GM23248 (cell line): ENCODE data around the gene RPL7L1. TPM values are rescaled to one million over a fixed set of nuclear protein-coding genes. Genes with fewer than 3 reads are reported as not detected.

ENCODE experiments used
- DNase-seq: peaks from one replicate; pipeline ENCODE4 v3.0.0-alpha.2; 2015
- H2AFZ ChIP-seq: fragments of 200-600 bp; sonication (generic); 2 replicates; pipeline ENCODE4 v1.6.1; 2016; ENCODE audit warnings: antibody characterized with exemption
- H3F3A ChIP-seq: fragments of 200-600 bp; sonication (generic); 2 replicates; pipeline ENCODE4 v1.6.1; 2016; ENCODE audit warnings: mild to moderate bottlenecking, antibody characterized with exemption, mixed run types; ENCODE audit not compliant: insufficient read depth
- H3K27ac ChIP-seq: fragments of 200-600 bp; sonication (generic); 2 replicates; pipeline ENCODE4 v1.5.1; 2016; ENCODE audit warnings: mild to moderate bottlenecking
- H3K27me3 ChIP-seq: fragments of 200-600 bp; sonication (generic); replicated peaks from 2 replicates; pipeline ENCODE4 v1.6.1; 2016; ENCODE audit warnings: mild to moderate bottlenecking; ENCODE audit not compliant: insufficient read depth
- H3K36me3 ChIP-seq: fragments of 200-600 bp; sonication (generic); 2 replicates; pipeline ENCODE4 v1.6.1; 2016; ENCODE audit warnings: low read depth, mild to moderate bottlenecking
- H3K4me1 ChIP-seq: fragments of 200-600 bp; sonication (generic); 2 replicates; pipeline ENCODE4 v1.6.1; 2016; ENCODE audit warnings: mild to moderate bottlenecking; ENCODE audit not compliant: insufficient read depth
- H3K4me2 ChIP-seq: fragments of 200-600 bp; sonication (generic); one replicate; pipeline ENCODE4 v1.6.1; 2016; ENCODE audit warnings: mild to moderate bottlenecking; ENCODE audit not compliant: unreplicated experiment
- H3K4me3 ChIP-seq: fragments of 200-600 bp; sonication (generic); 2 replicates; pipeline ENCODE4 v1.5.1; 2016; ENCODE audit warnings: mild to moderate bottlenecking
- H3K79me2 ChIP-seq: fragments of 200-600 bp; sonication (generic); 2 replicates; pipeline ENCODE4 v1.6.1; 2016; ENCODE audit warnings: mild to moderate bottlenecking; ENCODE audit not compliant: insufficient read depth
- H3K9ac ChIP-seq: fragments of 200-600 bp; sonication (generic); 2 replicates; pipeline ENCODE4 v1.6.1; 2016; ENCODE audit warnings: mild to moderate bottlenecking
- H3K9me2 ChIP-seq: fragments of 200-600 bp; sonication (generic); 2 replicates; pipeline ENCODE4 v1.6.1; 2016; ENCODE audit warnings: mixed run types, mild to moderate bottlenecking, moderate library complexity; ENCODE audit not compliant: insufficient read depth
- H3K9me3 ChIP-seq: fragments of 200-600 bp; sonication (generic); one replicate; pipeline ENCODE4 v1.6.1; 2017; ENCODE audit warnings: low read depth
- H4K20me1 ChIP-seq: fragments of 200-600 bp; sonication (generic); 2 replicates; pipeline ENCODE4 v1.6.0; 2016; ENCODE audit not compliant: insufficient read depth
- EZH2 ChIP-seq: fragments of 200-600 bp; sonication (generic); IDR thresholded peaks from 2 replicates; pipeline ENCODE4 v1.6.1; 2018; ENCODE audit warnings: antibody characterized with exemption, mild to moderate bottlenecking; ENCODE audit not compliant: insufficient read depth, poor library complexity, severe bottlenecking
- EZH2phosphoT487 ChIP-seq: fragments of 200-600 bp; sonication (generic); IDR thresholded peaks from 2 replicates; pipeline ENCODE4 v1.6.1; 2018; ENCODE audit warnings: antibody characterized with exemption, moderate library complexity, mild to moderate bottlenecking, low read depth; ENCODE audit not compliant: insufficient read depth
- WGBS, 2 experiments: methylation state at CpG; one replicate each; pipeline ENCODE4 v1.1.6; 2015 to 2017; ENCODE audit warnings: low lambda C conversion rate in 2 of 2, low coverage in 1 of 2; ENCODE audit errors: missing lambda C conversion rate in 2 of 2; 5-methylcytosine and 5-hydroxymethylcytosine counted together
- in situ Hi-C: fragments of 300-500 bp; cut with MboI; formaldehyde crosslinking; loops from 2 replicates; pipeline ENCODE4 v1.15.0; 2020
- polyA plus RNA-seq: library from polyadenylated mRNA; unstranded; fragments of >200 nt; fragmentation: Nextera tagmentation; extraction: Ambion mirVana; gene quantifications from 2 replicates; pipeline ENCODE4 v1.2.1, GENCODE V29; 2016
- total RNA-seq: library from RNA; depleted of rRNA; stranded (reverse); fragments of >200 nt; shearing (Covaris generic); gene quantifications from 2 replicates; pipeline ENCODE4 v1.2.3, GENCODE V29; 2014; rRNA removed

RPL7L1 gene
- total RNA-seq = 112 and 133 TPM in 2 replicates
- polyA plus RNA-seq = 88.2 and 92.0 TPM in 2 replicates

DNA sequence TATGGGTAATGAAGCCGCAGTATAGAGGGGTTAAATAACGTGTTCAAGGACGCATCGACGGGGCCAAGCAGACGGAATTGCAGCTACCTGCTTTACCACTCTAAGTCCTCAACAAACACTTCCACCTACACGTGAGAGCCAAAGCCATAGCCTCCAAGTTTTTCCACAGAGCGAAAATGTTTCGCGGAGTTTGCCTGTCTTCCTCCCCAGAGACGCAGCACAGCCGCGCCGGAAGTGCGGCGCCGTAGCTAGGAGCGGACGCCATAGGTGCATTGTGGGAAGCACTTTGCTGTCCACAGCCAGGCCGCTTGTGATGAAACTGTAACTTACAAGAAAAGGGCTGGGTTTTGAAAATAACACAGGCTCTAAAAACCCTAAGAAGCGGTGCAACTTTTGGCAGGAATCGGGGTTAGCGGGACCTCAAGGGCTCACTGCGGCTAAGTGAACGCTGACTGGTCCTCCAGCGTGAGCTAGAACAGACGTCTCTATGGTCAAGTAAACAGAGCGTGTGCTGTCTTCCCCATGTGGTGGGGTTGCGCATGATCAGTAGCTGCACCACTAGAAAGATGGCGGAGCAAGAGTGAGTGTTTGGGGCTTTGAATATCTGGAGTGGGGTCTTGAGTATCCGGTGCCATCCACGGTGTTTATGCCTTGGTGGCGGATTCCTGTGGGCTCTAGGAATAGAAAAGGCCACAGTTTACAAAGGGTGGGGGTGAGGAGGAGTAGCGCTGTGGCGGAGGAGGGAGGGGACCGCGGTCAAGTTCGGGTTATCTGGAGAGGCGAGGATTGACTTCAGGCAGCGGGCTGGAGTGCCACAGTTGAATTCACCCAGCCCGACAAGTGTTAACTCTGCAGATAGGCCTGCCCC is at the start of gene RPL7L1:
Gene RPL7L1, plus strand, starts transcription at position 245 of the 868 bp plus-strand sequence. Its CDS starts 295 bp downstream, at position 540.
- Histone ChIP-seq H3K27me3 (no peaks in the 10 kb centered on the region), H3K79me2 (peaks cover 49% of the 10 kb centered on the region), H2AFZ (peak within 1 kb of the TSS; percentile 97), H3K4me2 (peak within 1 kb of the TSS; percentile 93), H3K9me2 (no peaks in the 10 kb centered on the region), H3K9me3 (no peaks in the 10 kb centered on the region), H3K36me3 (peaks cover 24% of the 10 kb centered on the region), H3K4me1 (peaks cover 13% of the 10 kb centered on the region; the same call in 1 of the 2 replicates), H3K27ac (peak within 1 kb of the TSS; percentile 93), H3K4me3 (peak within 1 kb of the TSS; percentile 96), H4K20me1 (no peaks in the 10 kb centered on the region), H3F3A (peaks cover 21% of the 10 kb centered on the region), H3K9ac (peak within 1 kb of the TSS; percentile 98)
- in situ Hi-C loops = loop anchor here (10.0 kb wide), 1 partner anchor 215 kb away; no protein-coding TSS in a partner anchor
- TF ChIP-seq EZH2phosphoT487 = no peak
- no peak for TF ChIP-seq EZH2
- DNase-seq = peak; percentile 91
- 1 to 2% methylated on average over 40 to 41 of the region's 41 CpGs for WGBS, 2 experiments

DNA sequence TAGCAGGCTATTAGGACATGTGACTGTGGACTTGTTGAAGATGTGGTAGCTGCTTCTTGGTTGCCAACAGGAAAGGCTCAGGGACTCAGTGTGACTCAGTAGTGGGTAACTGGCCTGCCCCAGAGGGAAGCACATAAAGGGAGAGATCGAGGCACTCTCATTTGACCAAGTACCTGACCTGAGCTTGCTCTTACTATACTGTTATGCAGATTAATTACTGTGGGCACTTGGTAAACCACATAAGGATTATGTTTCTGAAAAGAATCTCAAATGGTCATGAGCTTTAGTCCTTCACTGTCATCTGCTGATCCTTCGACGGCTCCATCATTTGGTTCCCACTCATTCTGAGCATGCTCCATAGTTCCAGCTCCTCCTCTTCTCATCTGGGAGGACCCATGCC is 48.2 kb upstream of the RPL7L1 start:
- Histone ChIP-seq H3K9ac (no peak overlapping the region), H3K27ac (no peak overlapping the region), H4K20me1 (no peaks in the 10 kb centered on the region), H3K79me2 (0 out of 2 replicates have a peak, but pooled peaks cover 4% of the 10 kb centered on the region), H3K4me3 (no peak overlapping the region), H3K4me2 (no peak overlapping the region), H3K4me1 (no peaks in the 10 kb centered on the region), H3K9me2 (no peaks in the 10 kb centered on the region), H3K27me3 (no peaks in the 10 kb centered on the region), H3K36me3 (peaks cover 19% of the 10 kb centered on the region), H3K9me3 (no peaks in the 10 kb centered on the region), H2AFZ (no peak overlapping the region), H3F3A (no peaks in the 10 kb centered on the region)
- DNase-seq = no peak
- 94 to 97% methylated on average over 3 of the region's 3 CpGs for WGBS, 2 experiments
- in situ Hi-C loops = no loop called here
- TF ChIP-seq EZH2 (no peak), EZH2phosphoT487 (no peak)

DNA sequence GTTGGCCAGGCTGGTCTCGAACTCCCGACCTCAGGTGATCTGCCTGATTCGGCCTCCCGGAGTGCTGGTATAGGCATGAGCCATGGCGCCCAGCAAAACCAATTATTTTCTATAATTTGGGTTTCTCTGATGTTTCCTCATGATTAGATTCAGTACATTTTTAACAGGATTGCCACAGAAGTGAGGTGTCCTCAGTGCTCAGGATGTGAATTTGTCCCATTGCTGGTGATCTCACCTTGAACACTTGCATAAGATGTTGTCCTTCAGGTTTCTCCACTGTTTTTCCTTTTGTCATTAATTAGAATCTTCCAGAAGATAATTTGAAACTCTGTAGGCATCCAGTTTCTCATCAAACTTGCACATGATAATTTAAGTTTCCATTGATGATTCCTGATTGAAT is 45.4 kb upstream of the RPL7L1 start:
- H3K4me1 ChIP-seq = no peaks in the 10 kb centered on the region
- no peaks in the 10 kb centered on the region for H3K9me2 ChIP-seq
- no peak overlapping the region for H2AFZ ChIP-seq
- no peak for TF ChIP-seq EZH2phosphoT487
- TF ChIP-seq EZH2 = no peak
- H3K9me3 ChIP-seq = no peaks in the 10 kb centered on the region
- DNase-seq = no peak
- no peak overlapping the region for H3K4me3 ChIP-seq
- H3K9ac ChIP-seq = no peak overlapping the region
- 98 to 99% methylated on average over 5 of the region's 5 CpGs for WGBS, 2 experiments
- H3K36me3 ChIP-seq = peaks cover 13% of the 10 kb centered on the region
- 0 out of 2 replicates have a peak, but pooled peaks cover 4% of the 10 kb centered on the region for H3K79me2 ChIP-seq
- no peaks in the 10 kb centered on the region for H3F3A ChIP-seq
- no peaks in the 10 kb centered on the region for H4K20me1 ChIP-seq
- in situ Hi-C loops = no loop called here
- no peak overlapping the region for H3K4me2 ChIP-seq
- no peak overlapping the region for H3K27ac ChIP-seq
- H3K27me3 ChIP-seq = no peaks in the 10 kb centered on the region

DNA sequence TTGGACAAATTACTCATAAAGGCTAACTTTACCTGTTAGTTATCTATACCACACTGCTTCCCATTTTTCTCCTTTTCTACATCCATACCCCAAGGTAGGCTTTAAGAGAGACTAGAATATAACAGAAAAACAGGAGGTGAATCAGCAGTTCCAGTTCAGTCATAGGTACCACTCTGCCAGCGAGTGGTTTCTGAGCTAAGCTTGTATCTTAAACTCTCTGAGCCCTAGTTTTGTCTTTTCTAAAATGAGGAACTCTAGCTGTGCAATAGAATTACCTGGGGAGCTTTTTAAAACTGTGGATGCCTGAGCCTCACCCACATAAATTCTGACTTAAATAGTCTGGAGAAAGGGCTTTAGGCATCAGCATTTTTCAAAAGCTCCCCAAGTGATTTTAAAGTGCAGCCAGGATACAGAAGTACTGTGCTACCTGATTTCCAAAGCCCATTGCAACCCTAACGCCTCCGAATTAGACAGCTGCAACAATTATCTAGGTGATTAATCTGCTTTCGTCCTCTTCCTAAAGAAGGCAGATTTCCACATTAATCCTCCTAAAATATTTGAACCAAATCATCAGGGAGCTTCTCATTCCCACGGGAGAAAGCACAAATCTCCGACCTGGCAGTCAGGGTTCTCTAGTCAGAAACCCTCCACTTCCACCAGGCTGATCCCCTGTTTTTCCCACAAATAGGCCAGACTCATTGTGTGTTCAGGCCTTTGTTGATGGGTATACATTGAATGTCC is 37.4 kb upstream of the RPL7L1 start:
- Histone ChIP-seq H3K9me3 (no peaks in the 10 kb centered on the region), H3K4me2 (no peak overlapping the region), H3F3A (no peaks in the 10 kb centered on the region), H2AFZ (no peak overlapping the region), H4K20me1 (no peaks in the 10 kb centered on the region), H3K79me2 (no peaks in the 10 kb centered on the region), H3K4me1 (0 out of 2 replicates have a peak, but pooled peaks cover 4% of the 10 kb centered on the region), H3K9me2 (no peaks in the 10 kb centered on the region), H3K27me3 (no peaks in the 10 kb centered on the region), H3K4me3 (no peak overlapping the region), H3K9ac (no peak overlapping the region), H3K36me3 (no peaks in the 10 kb centered on the region), H3K27ac (no peak overlapping the region)
- in situ Hi-C loops = no loop called here
- TF ChIP-seq EZH2phosphoT487 (no peak), EZH2 (no peak)
- DNase-seq = no peak
- WGBS, 2 experiments = 79 to 81% methylated on average over 6 of the region's 6 CpGs
